ENCODE results near the gene MOCOS.

MOCOS gene

GRCh38 chr18:36309436-36310391, 122.4 kb downstream of the MOCOS start:
- Mint-ChIP-seq H3K9me3 (no peaks in the 10 kb centered on the region), H3K36me3 (ENCODE audit: low read depth) (no peaks in the 10 kb centered on the region), H3K27ac (no peak overlapping the region), H3K27me3 (peaks cover 44% of the 10 kb centered on the region), H3K4me1 (ENCODE audit: low read depth) (no peaks in the 10 kb centered on the region), H3K4me3 (no peak overlapping the region)

- Mint-ChIP-seq H3K27me3 (peaks cover 30% of the 10 kb centered on the region), H3K9me3 (no peaks in the 10 kb centered on the region), H3K27ac (no peak overlapping the region), H3K4me1 (ENCODE audit: low read depth) (no peaks in the 10 kb centered on the region), H3K4me3 (no peak overlapping the region), H3K36me3 (ENCODE audit: low read depth) (no peaks in the 10 kb centered on the region)
These were observed 123.8 kb downstream of the MOCOS start for GRCh38 chr18:36311026-36311570.

DNA sequence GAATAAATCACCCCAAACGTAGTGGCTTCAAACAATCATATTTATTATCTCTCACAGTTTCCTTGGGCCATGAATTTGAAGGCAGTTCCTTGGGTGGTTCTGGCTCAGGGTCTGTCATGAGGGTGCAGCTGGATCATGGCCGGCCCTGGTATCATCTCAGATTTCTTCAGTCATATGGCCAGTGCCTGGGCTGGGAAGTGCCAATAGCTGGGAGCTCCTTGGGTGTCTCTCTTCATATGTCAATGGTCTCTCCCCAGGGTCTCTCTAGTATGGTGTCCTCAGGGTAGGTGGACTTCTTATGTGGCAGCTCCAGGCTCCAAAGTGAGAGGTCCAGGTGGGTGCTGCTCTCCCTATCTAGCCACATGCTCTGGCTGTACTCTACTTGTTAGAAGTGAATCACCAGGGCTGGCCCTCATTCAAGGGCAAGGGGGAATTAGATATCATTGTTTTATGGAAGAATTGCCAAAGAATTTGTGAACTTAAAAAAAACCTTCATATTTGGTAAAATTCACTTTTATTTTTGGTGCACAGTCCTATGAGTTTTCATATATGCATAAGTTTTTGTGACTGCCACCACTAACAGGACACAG, 125.6 kb downstream of the MOCOS start:
- no peaks in the 10 kb centered on the region for H3K9me3 Mint-ChIP-seq
- no peaks in the 10 kb centered on the region for H3K36me3 Mint-ChIP-seq (ENCODE audit: low read depth)
- no peaks in the 10 kb centered on the region for H3K4me1 Mint-ChIP-seq (ENCODE audit: low read depth)
- H3K27me3 Mint-ChIP-seq: peaks cover 14% of the 10 kb centered on the region
- H3K4me3 Mint-ChIP-seq: no peak overlapping the region
- H3K27ac Mint-ChIP-seq: no peak overlapping the region

GRCh38 chr18:36314098-36314497, 126.8 kb downstream of the MOCOS start:
- peaks cover 9% of the 10 kb centered on the region for H3K9me3 Mint-ChIP-seq
- H3K4me1 Mint-ChIP-seq (ENCODE audit: low read depth): no peaks in the 10 kb centered on the region
- H3K27ac Mint-ChIP-seq: no peak overlapping the region
- H3K27me3 Mint-ChIP-seq: peaks cover 15% of the 10 kb centered on the region
- H3K4me3 Mint-ChIP-seq: no peak overlapping the region
- H3K36me3 Mint-ChIP-seq (ENCODE audit: low read depth): peaks cover 4% of the 10 kb centered on the region

- no peaks in the 10 kb centered on the region for H3K4me1 Mint-ChIP-seq (ENCODE audit: low read depth)
- H3K27me3 Mint-ChIP-seq: peaks cover 18% of the 10 kb centered on the region
- no peak overlapping the region for H3K4me3 Mint-ChIP-seq
- H3K36me3 Mint-ChIP-seq (ENCODE audit: low read depth): peaks cover 4% of the 10 kb centered on the region
- no peak overlapping the region for H3K27ac Mint-ChIP-seq
- peaks cover 13% of the 10 kb centered on the region for H3K9me3 Mint-ChIP-seq
These were observed 127.5 kb downstream of the MOCOS start for GRCh38 chr18:36314754-36315153.

- Mint-ChIP-seq H3K27ac (no peak overlapping the region), H3K27me3 (peaks cover 16% of the 10 kb centered on the region), H3K4me1 (ENCODE audit: low read depth) (no peaks in the 10 kb centered on the region), H3K36me3 (ENCODE audit: low read depth) (peaks cover 4% of the 10 kb centered on the region), H3K9me3 (peaks cover 16% of the 10 kb centered on the region), H3K4me3 (no peak overlapping the region)
These were observed 128.4 kb downstream of the MOCOS start for GRCh38 chr18:36315736-36316135.

DNA sequence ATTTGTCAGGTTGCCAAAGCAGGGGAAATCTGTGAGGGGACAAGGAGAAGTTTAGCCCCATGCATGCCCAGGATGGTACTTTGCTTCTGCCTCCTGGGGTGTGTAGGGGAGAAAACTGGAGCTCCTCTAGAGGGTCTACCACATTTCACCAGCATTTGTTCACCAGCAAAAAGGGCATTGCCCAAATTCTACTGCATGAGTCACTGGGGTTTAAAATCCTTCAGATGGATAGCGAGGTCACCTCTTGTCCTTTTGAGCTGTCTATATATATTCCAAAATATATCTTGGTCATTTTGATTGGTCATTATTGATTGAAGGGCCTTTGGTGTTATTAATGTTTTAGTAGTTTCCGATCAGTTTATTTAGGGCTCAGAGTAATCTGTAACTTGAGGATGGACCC, 128.9 kb downstream of the MOCOS start:
- Mint-ChIP-seq H3K36me3 (ENCODE audit: low read depth) (peaks cover 4% of the 10 kb centered on the region), H3K27me3 (peaks cover 20% of the 10 kb centered on the region), H3K4me1 (ENCODE audit: low read depth) (no peaks in the 10 kb centered on the region), H3K4me3 (no peak overlapping the region), H3K9me3 (peaks cover 16% of the 10 kb centered on the region), H3K27ac (no peak overlapping the region)

All from stimulated activated naive CD8-positive, alpha-beta T cell treated with anti-CD3 and anti-CD28 coated beads, Interleukin-15, Interleukin-2, amounts not matched to agents 100 ng/mL and 50 ng/mL, for 24 hours (primary cell).